HEK293 (cell line): ENCODE data around the gene SYNE2.

Experiments used
- TCF7L2 ChIP-seq: IDR thresholded peaks from 2 replicates; pipeline ENCODE4 v1.6.1; 2011; ENCODE audit warnings: low read depth, mild to moderate bottlenecking, inconsistent platforms, low read length, moderate library complexity, borderline replicate concordance
- ZNF133 ChIP-seq: fragments of 450-650 bp; formaldehyde crosslinking; IDR thresholded peaks from 2 replicates; pipeline ENCODE4 v1.5.1; 2016; ENCODE audit warnings: missing biosample characterization, missing genetic modification characterization
- ZNF24 ChIP-seq: fragments of 450-650 bp; formaldehyde crosslinking; IDR thresholded peaks from 2 replicates; pipeline ENCODE4 v1.5.1; 2016; ENCODE audit warnings: missing biosample characterization, missing genetic modification characterization
- ZNF580 ChIP-seq: fragments of 450-650 bp; formaldehyde crosslinking; IDR thresholded peaks from 2 replicates; pipeline ENCODE4 v1.5.1; 2016; ENCODE audit warnings: missing biosample characterization, missing genetic modification characterization
- TF ChIP-seq, protein P1 (sequence below): fragments of 450-650 bp; formaldehyde crosslinking; IDR thresholded peaks from 2 replicates; pipeline ENCODE4 v1.5.1; 2016; ENCODE audit warnings: missing biosample characterization, missing genetic modification characterization

GRCh38 chr14:63852817-63853731, at the start of gene SYNE2:
- TF ChIP-seq ZNF133 (tag by site-specific recombination) (no peak), ZNF580 (tag by site-specific recombination) (no peak), ZNF24 (no peak), TCF7L2 (no peak)
- TF ChIP-seq, protein P1, sequence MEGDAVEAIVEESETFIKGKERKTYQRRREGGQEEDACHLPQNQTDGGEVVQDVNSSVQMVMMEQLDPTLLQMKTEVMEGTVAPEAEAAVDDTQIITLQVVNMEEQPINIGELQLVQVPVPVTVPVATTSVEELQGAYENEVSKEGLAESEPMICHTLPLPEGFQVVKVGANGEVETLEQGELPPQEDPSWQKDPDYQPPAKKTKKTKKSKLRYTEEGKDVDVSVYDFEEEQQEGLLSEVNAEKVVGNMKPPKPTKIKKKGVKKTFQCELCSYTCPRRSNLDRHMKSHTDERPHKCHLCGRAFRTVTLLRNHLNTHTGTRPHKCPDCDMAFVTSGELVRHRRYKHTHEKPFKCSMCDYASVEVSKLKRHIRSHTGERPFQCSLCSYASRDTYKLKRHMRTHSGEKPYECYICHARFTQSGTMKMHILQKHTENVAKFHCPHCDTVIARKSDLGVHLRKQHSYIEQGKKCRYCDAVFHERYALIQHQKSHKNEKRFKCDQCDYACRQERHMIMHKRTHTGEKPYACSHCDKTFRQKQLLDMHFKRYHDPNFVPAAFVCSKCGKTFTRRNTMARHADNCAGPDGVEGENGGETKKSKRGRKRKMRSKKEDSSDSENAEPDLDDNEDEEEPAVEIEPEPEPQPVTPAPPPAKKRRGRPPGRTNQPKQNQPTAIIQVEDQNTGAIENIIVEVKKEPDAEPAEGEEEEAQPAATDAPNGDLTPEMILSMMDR, result peak; percentile 7; the same call in 1 of the 2 replicates
